ENCODE measurements around the gene TLR7.

Gene TLR7

DNA sequence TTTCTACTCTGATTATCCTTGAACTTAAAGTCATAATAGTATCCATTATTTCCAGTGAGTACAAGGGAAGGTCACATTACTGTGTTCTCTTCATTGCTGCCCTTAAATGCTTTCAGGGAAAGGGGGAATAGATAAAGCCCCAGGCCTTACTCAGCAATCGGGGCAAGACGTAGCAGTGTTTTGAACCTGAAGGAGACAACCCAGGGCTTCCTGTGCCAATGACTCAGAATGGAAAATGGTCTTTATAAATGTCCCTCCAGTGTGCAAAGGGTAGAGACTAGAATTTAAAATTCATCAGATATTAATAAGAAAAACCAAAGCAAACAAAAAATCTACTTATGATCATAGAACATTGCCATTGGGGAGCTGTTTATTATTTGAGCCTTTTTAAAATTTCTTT, 63.3 kb downstream of the TLR7 start:
- DNase-seq (ENCODE audit: low spot score) (no peak), FAIRE-seq (no peak)

DNA sequence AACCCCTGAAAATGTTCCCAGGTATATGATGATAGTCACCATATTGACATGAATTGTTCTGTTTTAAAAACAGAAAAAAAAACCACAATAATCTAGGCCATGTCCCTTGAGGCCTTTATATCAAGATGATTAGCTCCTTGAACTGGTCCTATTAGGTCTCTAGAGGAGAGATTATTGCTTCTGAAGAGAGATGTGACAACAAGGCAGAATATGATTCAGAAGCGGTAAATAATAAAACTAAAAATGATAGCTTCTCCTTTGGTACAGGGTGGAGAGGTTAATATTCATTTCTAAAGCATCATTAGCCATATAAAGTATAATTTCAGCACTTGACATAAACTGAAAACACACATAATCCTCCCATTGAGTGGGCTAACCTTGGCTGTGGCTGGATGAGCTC, 65.4 kb downstream of the TLR7 start:
- FAIRE-seq: no peak
- DNase-seq (ENCODE audit: low spot score): no peak

DNA sequence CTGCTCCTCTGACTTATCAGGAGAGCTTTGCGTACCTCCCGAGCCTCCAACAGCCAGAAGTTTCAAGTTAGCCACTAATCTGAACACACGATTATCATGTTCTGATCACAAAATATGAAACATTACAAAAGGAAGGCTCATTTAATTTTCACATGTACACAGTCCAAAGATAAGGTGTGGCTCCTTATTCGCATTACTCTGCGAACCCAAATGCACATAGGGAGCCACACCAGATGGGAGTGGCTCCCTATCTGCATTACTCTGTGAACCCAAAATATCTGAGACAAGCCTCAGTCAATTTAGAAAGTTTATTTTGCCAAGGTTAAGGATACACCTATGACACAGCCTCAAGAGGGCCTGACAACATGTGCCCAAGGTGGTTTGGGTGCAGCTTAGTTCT, 68.0 kb downstream of the TLR7 start:
- FAIRE-seq: no peak
- DNase-seq (ENCODE audit: low spot score): no peak

DNA sequence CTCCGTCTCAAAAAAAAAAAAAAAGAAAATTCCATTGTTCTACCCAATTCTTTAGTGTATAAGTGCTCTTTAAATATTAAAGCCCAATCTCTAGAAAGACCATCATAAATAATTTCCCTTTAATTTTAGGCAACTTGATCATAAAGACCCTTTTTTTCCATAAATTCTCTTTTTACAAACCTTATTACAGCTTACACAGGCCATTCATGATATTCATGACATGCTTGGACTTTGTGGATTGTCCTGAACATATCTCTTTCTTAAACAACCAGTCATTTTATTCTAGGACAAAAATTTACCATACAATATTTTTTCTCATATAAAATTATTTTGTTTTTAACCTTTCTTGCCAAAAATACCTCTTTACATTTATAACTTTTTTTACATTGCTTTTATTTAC, 70.1 kb downstream of the TLR7 start:
- FAIRE-seq: no peak
- no peak for DNase-seq (ENCODE audit: low spot score)

Data from RCC 7860 (cell line).